DMS53 (cell line): Measurements from ENCODE around the gene PDIA3.
A peak's percentile ranks its signal among the peaks of the same experiment; 100 is the strongest.
"Not testable (repeated sequence)": the region's sequence is repeated elsewhere in the genome, so short reads cannot be mapped to it uniquely, and the experiment has no call there.

ENCODE experiments used
- DNase-seq: peaks from one replicate; lab custom pipeline; 2025; lab: John Stamatoyannopoulos, UW

Gene PDIA3

DNA sequence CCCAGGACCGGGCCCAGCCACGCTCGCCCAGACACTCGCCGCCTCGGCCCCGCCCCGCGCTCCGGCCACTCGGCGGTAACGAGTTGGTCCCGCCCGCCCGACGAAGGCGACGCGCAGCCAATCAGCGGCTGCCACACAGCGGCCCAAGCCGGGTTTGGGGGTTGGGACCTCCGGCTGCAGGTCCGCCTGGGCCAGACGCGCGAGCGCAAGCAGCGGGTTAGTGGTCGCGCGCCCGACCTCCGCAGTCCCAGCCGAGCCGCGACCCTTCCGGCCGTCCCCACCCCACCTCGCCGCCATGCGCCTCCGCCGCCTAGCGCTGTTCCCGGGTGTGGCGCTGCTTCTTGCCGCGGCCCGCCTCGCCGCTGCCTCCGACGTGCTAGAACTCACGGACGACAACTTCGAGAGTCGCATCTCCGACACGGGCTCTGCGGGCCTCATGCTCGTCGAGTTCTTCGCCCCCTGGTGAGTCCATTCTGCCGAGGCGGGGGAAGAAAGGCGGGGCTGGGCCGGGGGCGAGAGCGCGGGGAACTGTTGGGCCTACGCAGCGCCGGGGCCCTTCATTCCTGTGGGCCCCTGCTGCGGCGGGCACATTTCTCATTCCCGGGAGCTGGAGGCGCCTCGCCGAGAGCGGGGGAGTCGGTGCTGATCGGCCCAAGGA is at the start of gene PDIA3:
Gene PDIA3, plus strand, starts transcription at position 194 of the 658 bp plus-strand sequence. Its CDS starts 102 bp downstream, at position 296.
- DNase-seq, result peak; percentile 94

DNA sequence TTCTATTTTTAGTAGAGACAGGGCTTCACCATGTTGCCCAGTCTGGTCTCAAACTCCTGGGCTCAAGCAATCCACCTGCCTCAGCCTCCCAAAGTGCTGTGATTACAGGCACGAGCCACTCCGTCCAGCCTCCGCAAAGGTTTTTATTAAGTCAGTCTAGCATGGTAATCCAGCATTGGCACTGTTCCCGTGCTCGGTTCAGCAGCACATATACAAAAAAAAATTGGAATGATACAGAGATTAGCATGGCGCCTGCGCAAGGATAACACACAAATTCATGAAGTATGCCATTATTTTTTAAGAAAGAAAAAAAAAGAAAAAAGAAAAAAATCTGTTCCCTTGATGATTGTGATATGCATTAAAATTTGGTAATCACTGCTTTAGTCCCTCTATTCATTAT is 44.1 kb upstream of the PDIA3 start:
- no peak for DNase-seq

DNA sequence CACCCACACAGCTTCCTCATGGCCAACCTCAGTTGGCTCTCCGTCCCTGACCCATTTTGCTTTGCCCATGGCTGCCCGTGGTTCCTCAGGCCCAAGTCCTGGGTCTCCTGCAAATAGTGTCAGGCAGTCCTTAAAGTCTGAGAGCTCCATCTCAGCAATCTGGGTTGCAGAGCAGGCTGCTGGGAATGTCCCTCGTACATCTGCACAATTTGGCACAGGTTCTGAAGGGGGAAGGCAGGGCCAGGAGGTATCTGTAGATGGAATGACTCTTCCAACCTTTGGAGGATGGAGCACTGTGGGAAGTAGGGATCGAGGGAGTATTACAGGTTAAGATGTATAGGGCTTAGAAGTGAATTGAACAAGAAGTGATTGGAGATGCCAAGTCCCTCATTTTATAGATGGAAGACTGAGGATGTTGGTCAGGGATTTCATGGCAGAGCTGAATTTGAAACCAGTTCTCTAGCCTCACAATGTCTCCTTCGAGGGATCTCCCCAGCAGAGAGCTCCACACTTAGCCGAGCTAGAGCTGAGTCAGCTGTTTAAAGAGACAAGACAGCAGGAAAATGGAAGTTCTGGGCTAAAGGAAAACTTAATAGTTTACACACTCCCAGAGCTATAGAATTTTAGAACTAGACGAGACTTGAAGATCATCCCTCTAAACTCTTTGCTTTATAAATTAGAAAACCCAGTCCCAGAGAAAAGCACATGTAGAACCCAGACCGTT is 43.4 kb upstream of the PDIA3 start:
- DNase-seq, result no peak

DNA sequence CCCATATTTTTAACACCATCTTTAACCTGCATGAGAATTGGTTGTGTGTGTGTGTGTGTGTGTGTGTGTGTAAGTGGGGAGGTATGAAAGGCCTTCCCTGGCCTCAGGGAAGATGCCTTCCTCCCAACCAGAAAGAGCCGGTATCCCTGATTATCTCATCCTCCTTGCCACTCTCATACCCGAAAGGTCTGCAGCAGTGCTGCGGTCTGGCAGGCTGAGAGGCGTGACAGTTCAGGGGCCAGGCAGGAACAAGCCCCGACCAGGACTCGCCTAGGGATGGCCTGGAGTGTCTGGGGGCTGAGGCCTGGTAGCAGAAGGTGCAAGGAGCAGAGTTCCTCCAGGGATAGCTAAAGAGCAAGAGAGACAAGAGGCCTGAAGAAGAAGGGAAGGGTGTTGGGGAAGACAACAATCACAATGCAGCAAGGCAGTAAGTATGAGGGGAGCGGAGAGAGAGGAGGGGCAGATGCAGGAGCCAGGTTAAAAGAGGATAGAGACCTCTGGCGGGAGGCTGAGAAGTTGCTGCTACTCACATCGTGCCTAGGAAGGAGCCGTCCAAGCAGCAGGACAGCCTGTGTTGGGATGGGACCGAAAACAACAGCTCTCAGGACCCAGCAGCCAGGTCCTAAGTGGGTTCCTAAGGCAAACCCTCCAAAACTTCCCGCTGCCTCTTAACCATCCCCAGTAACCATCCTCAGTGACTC is 35.7 kb upstream of the PDIA3 start:
- DNase-seq, result not testable (repeated sequence)

DNA sequence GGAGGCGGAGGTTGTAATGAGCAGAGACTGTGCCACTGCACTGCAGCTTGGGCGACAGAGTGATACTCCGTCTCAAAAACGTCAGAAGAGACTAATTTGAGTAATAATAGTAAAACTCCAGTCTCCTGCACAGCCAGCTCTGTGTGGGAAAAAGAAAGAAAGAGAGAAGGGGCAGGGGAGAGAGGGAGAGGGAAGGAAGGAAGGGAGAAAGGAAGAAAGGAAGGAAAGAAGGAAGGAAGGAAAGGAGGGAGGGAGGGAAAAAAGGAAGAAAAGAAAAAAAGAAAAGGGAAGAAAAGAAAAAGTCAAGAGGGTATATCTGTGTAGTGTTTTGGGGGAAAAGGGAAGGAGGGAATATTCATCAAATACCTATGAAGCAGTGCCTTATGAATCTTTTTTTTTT is 23.1 kb upstream of the PDIA3 start:
- no peak for DNase-seq

DNA sequence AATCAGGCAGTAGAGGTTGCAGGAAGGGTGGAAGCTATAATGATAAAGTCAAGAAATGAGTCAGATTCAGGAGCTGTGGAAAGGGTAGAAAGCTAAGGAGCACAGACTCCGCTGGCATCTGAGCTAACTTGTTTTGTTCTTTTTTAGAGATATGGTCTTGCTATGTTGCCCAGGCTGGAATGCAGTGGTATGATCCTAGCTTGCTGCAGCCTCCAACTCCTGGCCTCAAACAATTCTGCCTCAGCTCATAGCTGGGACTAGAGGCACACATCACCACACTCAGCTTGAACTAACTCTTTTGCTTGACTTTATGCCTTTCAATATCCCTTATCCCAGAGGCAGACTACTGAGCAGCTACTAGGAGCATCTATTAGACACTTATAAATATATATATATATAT is 19.9 kb upstream of the PDIA3 start:
- not testable (repeated sequence) for DNase-seq

DNA sequence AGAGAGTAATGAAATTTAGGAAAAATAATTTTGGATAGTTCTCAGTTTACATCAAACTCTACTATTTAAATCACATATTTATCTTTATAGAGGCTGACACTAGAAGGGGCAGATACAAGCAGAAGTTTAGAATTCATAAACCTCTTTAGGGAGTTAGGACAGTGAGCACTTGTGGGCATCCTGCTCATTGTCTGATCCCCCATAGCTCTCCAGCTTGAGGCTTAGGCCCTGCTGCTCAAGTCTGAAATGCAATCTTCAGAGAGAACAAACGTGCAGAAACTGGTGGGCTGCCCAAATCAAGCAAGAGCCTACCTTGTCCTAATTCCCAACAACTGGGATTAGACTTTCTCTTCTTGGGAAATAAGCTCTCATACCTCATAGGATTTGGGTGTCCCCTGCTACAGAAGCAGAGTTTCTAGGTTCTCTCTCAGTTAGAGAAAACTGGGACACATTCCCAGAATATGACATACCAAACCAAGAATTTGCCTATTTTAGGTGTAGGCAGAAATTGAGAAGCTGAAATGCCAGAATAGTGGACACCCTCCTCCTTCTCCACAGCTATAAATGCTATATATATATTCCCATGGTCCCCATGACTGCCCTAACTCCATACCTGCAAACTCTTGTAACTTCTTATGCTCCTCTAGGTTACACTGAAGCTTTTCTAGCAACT is 18.0 kb upstream of the PDIA3 start:
- not testable (repeated sequence) for DNase-seq

DNA sequence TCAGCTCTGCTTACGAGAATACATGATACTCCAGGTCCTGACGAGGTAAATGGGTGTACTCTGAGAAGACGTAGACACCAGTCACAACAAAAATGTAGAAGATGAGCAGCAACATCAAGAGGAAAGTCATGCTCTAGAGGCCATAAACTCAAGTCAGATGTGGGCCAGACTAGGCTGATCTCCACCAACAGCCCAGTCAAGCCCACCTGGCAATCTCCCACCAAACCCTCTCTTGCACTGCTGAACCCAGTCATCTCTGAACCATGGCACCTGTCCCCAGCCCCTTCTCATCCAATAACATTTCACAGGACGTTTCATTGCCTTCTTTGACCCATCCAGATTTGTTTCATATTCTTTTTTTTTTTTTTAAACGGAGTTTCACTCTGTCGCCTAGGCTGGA is 10.8 kb upstream of the PDIA3 start:
- no peak for DNase-seq

DNA sequence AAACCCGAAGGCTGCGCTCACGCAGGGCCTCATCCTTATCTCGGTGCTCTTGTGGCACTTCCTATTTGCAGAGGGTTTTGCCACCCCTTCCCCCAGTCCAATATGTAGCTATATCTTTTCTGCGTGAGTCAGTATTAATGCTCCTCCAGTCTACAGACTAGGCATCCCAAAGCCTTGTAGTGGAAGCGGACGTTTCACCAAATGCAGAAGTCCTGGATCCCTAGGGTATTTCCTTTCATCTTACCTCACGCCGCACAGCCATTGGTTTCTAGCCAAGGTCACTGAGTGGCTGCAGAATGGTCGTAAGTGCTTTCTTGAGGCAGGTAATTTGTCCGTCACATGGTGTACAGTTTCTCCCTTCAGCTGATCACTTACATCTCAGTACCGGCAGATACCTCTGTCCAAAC is 668 bp downstream of the PDIA3 start:
- peak; percentile 59 for DNase-seq

DNA sequence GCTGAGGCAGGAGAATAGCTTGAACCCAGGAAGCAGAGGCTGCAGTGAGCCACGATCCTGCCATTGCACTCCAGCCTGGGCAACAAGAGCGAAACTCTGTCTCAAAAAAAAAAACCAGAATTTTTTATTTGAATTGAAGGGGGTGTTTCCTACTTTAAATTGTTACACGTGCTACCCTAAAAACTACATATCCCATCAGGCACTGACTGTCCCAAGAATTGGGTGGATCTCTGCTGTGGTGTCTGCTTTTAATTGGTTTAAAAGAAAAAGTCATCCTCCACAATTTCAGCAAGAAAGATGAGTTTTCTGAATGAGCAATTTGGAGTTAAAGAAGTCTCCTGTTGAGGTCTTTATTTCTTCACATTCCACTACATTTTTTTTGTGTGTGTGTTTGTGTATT is 2.1 kb downstream of the PDIA3 start:
- no peak for DNase-seq

DNA sequence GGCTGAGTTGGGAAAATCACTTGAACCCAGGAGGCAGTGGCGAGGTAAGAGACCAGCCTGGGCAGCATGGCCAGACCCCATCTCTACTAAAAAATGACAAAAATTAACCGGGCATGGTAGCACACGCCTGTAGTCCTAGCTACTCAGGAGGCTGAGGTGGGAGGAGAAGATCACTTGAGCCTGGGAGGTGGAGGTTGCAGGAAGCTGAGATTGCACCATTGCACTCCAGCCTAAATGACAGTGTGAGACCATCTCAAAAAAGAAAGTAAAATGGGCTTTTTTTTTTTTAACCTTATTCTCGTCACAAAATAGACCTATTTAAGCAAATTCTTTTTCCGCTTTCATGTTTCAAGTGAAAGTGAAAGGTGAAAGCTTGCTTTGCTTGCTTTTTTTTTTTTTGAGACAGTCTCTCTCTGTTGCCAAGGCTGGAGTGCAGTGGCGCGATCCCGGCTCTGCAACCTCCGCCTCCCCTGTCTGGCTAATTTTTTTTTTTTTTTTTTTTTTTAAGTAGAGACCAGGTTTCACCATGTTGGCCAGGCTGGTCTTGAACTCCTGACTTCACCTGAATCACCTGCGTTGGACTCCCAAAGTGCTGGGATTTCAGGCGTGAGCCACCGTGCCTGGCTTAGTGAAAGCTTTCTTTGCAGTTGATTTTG is 3.6 kb downstream of the PDIA3 start:
- DNase-seq, result no peak

DNA sequence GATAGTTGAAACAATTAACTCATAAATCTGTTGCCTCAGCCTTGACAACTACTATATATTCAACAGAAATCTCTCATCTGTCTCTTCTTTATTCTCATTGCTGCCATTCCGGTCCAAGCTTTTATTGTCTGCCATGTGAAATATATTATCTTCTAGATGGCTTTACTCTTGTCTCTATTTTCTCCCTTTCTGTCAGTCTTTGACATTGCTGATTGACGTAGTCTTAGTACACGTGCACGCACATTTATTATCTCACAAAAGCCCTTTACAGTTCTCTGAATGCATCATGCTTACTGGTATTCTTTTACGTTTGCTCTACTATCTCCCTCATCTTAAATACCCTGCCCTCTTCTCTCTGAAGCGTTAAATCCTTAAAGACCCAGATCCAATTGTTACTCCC is 5.6 kb downstream of the PDIA3 start:
- DNase-seq, result no peak

DNA sequence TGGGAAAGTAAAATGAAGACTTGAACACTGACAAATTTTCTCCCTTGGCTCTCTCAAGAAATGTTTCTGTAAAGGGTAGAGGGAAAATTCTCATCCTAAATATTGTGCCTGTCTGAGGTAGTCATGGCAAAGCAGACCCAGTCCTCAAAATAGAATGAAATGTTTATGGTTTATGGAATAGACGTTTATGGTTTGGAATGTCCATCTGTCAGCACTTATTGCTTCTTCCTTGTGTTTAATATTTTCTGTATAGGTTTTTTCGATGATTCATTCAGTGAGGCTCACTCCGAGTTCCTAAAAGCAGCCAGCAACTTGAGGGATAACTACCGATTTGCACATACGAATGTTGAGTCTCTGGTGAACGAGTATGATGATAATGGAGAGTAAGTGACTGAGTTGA is 16.6 kb downstream of the PDIA3 start:
- DNase-seq, result no peak

DNA sequence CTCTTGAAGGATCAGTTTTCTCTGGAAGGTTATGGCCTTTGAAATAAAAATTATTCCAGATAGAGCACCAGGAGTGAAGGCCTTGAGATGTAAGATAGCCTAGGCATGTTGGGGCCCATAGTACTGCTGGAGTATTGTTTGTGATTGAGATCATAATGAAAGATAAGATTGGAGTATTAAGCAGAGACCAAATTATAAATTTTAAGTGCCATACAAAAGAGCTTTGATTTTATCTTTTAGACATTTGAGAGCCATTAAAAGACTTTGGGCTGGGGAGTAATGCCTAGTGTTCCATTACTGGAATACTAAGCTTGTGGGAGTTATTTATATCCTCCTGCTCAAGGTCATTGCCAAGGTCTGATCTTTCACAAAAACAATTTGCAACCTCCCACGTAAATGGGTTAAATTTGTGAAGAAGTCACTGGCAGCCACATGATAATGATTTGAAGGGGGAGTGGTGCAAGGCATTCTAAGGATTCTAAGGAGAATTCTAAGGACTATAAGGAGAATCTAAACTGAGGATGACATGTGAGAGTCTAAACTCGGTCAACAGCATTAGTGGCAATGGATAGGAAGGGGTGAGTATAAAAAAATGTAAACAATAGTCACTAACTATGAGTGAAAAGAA is 17.7 kb downstream of the PDIA3 start:
- no peak for DNase-seq

DNA sequence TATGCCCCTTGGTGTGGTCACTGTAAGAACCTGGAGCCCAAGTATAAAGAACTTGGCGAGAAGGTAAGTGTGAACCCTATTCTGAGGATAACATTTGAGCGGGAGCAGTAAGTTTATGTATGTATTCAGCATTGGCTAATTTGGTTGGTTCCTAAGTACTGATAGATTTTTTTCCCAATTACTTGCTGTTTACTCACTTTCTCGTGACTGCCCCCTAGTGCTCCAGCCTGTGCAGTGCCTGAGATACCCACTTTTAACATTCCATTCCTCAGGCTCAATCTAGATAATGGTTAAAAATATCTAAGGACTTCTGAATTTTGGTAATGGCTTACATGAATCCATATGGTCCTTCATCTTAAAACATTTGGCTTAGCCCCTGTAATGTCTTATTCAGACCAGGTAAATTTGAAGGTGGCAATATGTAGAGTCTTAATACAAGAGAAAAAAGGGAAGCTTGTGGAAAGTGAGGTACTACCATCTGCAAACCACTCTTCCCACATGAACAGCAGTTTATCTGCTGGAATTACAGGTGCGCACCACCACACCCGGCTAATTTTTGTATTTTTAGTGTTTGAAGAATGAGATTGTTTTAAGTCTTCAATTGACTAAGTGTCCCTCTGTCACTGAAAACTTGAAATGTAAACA is 23.5 kb downstream of the PDIA3 start:
- peak; percentile 68 for DNase-seq

DNA sequence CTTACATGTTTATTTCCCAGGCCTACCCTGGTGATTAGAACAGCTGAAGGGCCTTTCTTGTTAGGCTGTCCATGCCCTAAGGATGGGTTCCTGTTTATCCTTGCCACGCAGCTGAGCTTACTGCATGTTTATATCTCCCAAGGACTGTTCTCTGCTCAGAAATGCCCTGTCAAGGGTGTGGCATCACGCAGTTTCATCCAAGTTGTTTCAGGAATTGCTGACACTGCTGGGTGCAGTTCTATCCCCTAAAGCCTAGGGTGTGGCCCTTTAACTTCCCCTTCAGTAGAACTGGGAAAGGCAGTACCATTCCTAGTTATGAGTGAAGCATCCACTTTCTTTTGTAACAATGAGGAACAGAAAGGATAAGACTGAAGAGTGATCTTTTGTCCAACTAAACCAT is 25.6 kb downstream of the PDIA3 start:
- no peak for DNase-seq

DNA sequence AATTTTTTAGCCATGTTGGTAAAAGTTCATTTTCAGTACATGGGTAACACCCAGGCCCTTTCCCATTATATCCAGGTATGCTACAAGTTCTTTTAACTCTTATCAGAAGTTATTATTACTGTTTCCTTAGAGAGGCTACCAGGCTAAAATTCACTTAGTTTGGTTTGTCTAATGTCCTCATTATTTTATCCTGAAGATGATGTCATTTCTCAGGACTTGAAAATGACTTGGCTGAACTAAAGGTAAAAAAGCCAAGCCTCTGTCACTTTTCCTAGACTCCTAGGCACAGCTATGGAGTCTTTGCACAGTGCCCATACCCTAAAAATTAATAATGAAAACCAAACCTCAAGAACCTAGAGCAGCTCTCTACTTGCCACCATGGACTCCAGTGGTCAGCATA is 26.4 kb downstream of the PDIA3 start:
- no peak for DNase-seq

DNA sequence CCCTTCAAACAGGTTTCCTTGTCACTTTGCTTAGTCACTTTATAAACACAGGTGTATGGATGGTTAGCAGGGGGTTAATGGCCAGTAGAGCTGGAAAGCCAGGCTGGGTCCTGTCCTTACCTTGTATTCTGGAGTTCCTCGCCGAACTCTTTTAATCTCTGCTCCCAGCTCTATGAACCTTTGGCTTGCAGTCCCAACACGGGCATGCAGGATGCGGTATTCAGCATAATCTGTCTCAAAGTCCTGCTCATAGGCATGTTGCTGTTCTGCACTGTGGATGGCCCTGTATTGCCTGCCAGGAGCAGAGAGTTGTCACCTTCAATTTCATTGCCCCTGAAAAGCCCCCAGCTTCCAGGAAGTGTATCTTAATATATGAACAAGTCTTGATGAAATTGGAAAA is 27.8 kb downstream of the PDIA3 start:
- peak; percentile 35 for DNase-seq

DNA sequence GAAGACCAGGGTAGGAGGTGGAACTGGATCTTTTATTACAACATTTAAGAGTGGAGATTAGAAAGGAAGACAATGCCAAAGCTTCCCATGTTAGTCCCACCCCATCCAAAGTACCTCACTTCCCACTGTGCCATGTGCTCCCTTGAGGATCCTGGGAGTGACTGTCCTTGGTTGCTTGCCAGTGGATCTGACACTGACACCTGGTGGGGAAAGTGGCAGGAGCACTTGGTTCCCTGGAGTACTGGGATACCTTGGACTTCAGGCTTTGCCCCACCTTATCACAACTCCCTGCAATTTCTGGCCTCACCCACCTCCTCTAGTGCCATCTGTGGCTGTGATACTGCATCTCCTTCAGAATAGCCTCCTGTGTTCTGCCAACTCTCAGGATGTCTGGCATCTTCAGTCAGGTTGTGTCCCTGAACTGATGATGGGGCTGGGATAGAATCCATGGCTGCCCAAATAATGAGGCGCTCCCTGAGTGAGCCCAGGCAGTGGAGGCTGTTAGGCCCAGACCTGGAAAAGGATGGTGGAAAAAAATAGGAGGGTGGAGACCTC is 29.2 kb downstream of the PDIA3 start:
- DNase-seq, result peak; percentile 87

DNA sequence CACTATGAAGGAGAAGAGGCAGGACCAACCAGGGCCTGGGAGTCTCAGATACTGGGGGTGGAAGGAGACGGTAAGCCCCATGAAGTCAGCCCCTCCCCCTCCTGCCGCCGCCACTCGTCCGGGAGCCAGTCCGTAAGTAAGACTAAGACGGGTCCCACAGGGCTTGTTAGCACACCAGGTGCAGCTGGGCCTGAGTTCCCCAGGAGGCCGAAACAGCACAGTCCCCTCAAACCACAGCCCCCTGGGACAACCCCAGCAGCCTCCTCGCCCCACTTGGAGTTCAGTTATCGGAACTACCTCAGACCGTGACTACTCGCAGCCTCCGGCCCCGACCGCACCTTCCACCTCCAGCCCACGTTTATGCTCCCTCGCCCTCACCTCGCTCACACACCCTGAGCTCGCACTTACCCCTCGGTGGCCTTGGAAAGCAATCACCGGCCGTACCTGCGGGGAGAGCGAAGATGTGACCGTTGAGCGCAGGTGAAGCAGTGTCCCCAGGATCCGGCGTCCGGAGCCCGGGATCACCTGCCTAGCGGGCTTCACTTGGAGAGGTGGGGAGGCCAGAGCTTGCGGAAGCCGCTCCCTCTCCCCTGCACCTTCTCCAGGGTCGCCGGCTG is 30.0 kb downstream of the PDIA3 start:
- peak; percentile 81 for DNase-seq
